Cardiac muscle cell (in vitro differentiated cells and primary cell): ENCODE measurements around the gene SFI1. TPM values are rescaled to one million over a fixed set of nuclear protein-coding genes. Genes with fewer than 3 reads are reported as not detected.

Experiments used
- DNase-seq, 2 donors: peaks; one replicate each; pipeline versions ENCODE4 v3.0.0 to v3.0.0-alpha.2; 2010 to 2017; ENCODE audit warnings: low read depth in 1 of 2, low spot score in 1 of 2
- H3K27ac ChIP-seq: fragments of 200-600 bp; sonication (generic); 2 replicates; pipeline ENCODE4 v1.5.1; 2016
- H3K27me3 ChIP-seq: fragments of 200-600 bp; sonication (generic); 2 replicates; pipeline ENCODE4 v1.6.0; 2016; ENCODE audit warnings: control low read depth
- H3K36me3 ChIP-seq: fragments of 200-600 bp; sonication (generic); 2 replicates; pipeline ENCODE4 v1.5.1; 2016; ENCODE audit warnings: control low read depth
- H3K4me1 ChIP-seq: fragments of 200-600 bp; sonication (generic); 2 replicates; pipeline ENCODE4 v1.8.1; 2017; ENCODE audit warnings: low read depth, mild to moderate bottlenecking, mixed run types
- H3K4me3 ChIP-seq: fragments of 200-600 bp; sonication (generic); 2 replicates; pipeline ENCODE4 v1.5.1; 2016; ENCODE audit warnings: mild to moderate bottlenecking
- H3K9me3 ChIP-seq: fragments of 200-600 bp; sonication (generic); 2 replicates; pipeline ENCODE4 v1.5.1; 2017; ENCODE audit warnings: low read depth, mild to moderate bottlenecking, control low read depth
- polyA plus RNA-seq: library from polyadenylated mRNA; unstranded; fragments of >200 nt; fragmentation: Nextera tagmentation; extraction: Ambion mirVana; gene quantifications from 2 replicates; pipeline ENCODE4 v1.2.1, GENCODE V29; 2016
- total RNA-seq: library from RNA; depleted of rRNA; stranded (reverse); fragments of >200 nt; gene quantifications from 2 replicates; pipeline ENCODE4 v1.2.3, GENCODE V29; 2016
- TF ChIP-seq, protein P1 (sequence below): IDR thresholded peaks from 2 replicates; pipeline ENCODE4 v1.5.1; 2012; ENCODE audit warnings: low read depth, mild to moderate bottlenecking, low read length

Gene SFI1
- total and polyA plus RNA-seq, 2 experiments from 2014 or later: 13.6 to 23.8 TPM

DNA sequence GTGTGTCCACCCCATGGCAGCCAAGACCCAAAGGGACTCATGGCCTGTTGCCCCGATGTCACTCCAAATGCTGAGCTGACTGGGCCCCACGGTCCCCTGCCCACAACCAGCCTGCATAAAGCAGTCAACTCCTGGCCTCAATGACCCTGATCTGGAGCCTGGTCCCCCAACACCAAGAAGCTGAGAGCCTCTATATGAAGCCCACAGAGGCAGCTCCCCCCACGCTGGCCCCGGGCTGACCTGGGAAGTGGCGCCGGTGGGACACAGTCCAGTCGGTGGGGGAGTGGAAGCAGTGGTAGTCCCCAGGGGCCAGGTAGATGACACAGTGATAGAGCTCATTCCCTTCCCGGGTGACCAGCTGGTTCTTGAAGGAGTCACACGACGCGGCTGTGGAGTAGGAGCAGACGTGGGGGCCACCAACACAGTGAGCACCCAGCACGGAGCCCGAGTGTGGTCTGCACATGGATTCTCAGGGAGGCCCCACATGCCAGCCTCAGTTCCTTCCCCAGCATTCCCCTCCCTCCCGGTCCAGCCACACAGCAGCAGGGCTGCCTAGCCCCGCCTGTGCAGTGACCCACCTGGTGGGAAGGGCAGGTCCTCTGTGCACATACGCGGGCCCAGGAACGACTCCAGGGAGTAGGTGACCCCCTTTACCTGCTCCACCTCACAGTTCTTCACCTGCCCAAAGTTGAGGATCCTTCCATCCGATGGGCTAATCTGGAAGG lies 124.6 kb downstream of the SFI1 start:
- no peak overlapping the region for H3K27ac ChIP-seq
- H3K36me3 ChIP-seq: peaks cover 9% of the 10 kb centered on the region
- no peaks in the 10 kb centered on the region for H3K9me3 ChIP-seq
- TF ChIP-seq, protein P1, sequence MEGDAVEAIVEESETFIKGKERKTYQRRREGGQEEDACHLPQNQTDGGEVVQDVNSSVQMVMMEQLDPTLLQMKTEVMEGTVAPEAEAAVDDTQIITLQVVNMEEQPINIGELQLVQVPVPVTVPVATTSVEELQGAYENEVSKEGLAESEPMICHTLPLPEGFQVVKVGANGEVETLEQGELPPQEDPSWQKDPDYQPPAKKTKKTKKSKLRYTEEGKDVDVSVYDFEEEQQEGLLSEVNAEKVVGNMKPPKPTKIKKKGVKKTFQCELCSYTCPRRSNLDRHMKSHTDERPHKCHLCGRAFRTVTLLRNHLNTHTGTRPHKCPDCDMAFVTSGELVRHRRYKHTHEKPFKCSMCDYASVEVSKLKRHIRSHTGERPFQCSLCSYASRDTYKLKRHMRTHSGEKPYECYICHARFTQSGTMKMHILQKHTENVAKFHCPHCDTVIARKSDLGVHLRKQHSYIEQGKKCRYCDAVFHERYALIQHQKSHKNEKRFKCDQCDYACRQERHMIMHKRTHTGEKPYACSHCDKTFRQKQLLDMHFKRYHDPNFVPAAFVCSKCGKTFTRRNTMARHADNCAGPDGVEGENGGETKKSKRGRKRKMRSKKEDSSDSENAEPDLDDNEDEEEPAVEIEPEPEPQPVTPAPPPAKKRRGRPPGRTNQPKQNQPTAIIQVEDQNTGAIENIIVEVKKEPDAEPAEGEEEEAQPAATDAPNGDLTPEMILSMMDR: no peak
- H3K27me3 ChIP-seq: no peaks in the 10 kb centered on the region
- no peak for DNase-seq
- H3K4me3 ChIP-seq: no peak overlapping the region
- H3K4me1 ChIP-seq: peaks cover 2% of the 10 kb centered on the region

DNA sequence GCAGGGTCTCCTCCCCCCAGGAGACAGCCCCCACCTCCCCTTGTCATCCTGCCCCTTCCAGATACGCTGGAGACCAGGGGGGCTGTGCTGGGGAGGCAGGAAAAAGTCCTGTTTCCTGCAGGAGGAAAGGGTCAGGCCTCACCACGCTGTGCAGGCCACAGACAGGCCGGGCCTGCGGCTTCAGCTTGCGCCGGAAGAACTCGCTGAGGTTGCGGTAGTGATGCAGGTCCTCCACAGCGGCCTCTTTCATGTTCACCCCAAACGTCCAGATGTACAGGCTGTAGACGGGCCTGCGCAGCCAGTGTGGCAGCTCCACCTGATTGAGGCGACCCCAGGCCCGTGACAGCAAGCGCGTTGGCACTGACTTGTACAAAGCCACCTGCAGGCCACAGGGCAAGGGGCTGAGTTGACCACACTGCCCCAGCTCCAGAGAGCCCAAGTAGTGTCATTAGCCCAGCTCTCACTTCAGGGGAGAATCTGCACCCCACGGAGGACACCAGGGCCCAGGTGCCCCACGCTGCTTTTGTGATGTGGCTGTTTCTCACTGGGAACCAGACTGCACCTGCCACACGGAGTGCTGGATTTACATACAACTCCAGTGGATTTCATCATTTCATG lies 125.3 kb downstream of the SFI1 start:
- Histone ChIP-seq H3K27me3 (no peaks in the 10 kb centered on the region), H3K4me3 (no peak overlapping the region), H3K4me1 (peaks cover 5% of the 10 kb centered on the region), H3K36me3 (peaks cover 9% of the 10 kb centered on the region), H3K27ac (no peak overlapping the region), H3K9me3 (no peaks in the 10 kb centered on the region)
- TF ChIP-seq, protein P1: no peak
- DNase-seq: no peak

DNA sequence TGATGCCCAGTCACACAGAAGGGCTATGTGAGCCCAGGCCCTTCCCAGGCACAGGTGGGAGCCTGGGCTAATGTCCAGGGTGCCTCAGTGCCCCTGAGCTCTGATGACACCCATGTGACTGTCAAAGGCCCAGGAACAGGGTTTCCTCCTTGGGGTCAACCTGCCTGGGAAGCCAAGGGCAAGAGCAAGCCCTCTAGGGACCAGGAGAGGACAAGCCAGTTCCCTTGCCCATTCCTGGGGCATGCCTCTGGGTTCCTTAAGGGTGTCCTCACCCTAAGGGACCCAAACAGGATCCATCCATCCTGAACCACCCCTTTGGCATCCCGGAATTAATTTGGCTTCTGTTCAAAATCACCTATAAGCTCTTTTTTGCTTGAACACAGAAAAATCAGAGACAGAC lies 126.6 kb downstream of the SFI1 start:
- Histone ChIP-seq H3K36me3 (peaks cover 9% of the 10 kb centered on the region), H3K4me3 (no peak overlapping the region), H3K4me1 (peaks cover 8% of the 10 kb centered on the region), H3K27ac (no peak overlapping the region), H3K27me3 (no peaks in the 10 kb centered on the region), H3K9me3 (no peaks in the 10 kb centered on the region)
- DNase-seq: no peak
- TF ChIP-seq, protein P1: no peak

DNA sequence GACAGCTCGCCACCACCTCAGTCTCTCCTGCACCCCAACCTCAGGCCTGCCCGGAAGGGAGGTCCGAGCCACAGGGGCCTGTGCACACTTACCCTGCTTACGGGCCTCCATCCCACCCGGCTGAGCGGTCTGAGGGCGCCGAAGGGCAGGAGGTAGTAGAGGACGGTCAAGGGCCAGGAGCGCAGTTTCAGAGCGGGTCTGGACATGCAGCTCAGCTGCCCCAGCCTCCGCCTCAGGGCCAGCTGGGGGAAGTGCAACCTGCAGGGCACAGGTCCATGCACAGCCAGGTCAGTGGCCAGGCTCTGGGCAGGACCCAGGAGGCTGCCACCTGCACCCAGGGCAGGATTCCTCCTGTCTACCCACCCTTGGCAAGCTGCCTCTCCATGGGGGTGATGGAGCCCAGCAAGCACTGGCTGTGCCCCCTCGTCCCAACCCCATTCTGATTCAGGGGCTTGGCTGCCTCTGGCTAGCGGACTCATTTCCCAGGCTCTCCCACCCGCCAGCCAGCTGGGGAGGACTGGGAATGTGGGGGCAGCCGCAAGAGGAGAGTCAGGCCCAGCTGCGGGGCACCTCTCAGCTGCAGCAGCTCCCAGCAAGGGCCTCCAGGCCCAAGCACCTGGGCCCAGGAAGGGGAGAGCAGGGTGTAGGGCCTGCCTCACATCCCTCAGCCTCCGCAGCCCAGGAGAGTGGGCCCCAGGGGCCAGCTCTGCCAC lies 127.4 kb downstream of the SFI1 start:
- Histone ChIP-seq H3K36me3 (peaks cover 9% of the 10 kb centered on the region), H3K4me3 (no peak overlapping the region), H3K4me1 (peaks cover 8% of the 10 kb centered on the region), H3K9me3 (no peaks in the 10 kb centered on the region), H3K27me3 (no peaks in the 10 kb centered on the region), H3K27ac (no peak overlapping the region)
- DNase-seq: no peak
- TF ChIP-seq, protein P1: no peak

DNA sequence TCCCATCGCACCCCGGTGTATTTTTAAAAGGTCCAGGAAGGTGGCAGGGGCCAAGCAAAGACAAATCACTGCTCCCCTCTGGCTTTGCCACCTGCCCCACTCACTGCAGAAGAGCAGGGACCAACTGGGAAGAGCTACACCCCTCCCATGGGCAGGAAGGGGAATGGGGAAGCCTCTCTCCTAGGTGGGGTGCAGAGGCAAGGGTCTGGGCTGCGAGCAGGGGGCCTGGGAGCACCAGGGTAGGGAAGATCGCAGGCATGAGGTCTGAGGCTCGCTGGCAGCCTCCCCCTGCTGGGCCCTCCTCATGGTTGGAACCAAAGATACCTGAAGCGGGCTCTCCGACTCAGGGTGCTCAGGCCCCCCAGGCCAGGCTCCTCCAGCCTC lies 128.9 kb downstream of the SFI1 start:
- Histone ChIP-seq H3K36me3 (peaks cover 8% of the 10 kb centered on the region), H3K27me3 (no peaks in the 10 kb centered on the region), H3K4me1 (peaks cover 8% of the 10 kb centered on the region), H3K4me3 (no peak overlapping the region), H3K27ac (no peak overlapping the region), H3K9me3 (no peaks in the 10 kb centered on the region)
- TF ChIP-seq, protein P1: no peak
- DNase-seq: no peak
